DOHH2 (cell line): Measurements from ENCODE around the gene NAB2.

ENCODE experiments used
- H3F3A ChIP-seq: fragments of 200-600 bp; sonication (generic), shearing (Covaris generic); 2 replicates; pipeline ENCODE4 v1.6.0; 2016; ENCODE audit warnings: antibody characterized with exemption, mild to moderate bottlenecking; ENCODE audit not compliant: control insufficient read depth, insufficient read depth
- H3K27ac ChIP-seq: fragments of 200-600 bp; sonication (generic); 2 replicates; pipeline ENCODE4 v1.5.1; 2014; ENCODE audit warnings: low read depth, mild to moderate bottlenecking, low read length, moderate library complexity
- H3K27me3 ChIP-seq: fragments of 200-600 bp; sonication (generic); 2 replicates; pipeline ENCODE4 v1.6.1; 2014; ENCODE audit warnings: mild to moderate bottlenecking, low read length, mixed read lengths; ENCODE audit not compliant: control insufficient read depth
- H3K36me3 ChIP-seq: fragments of 200-600 bp; sonication (generic); 2 replicates; pipeline ENCODE4 v1.6.1; 2014; ENCODE audit warnings: mild to moderate bottlenecking, low read length, moderate library complexity, mixed read lengths; ENCODE audit not compliant: control insufficient read depth
- H3K4me1 ChIP-seq: fragments of 200-600 bp; sonication (generic); 2 replicates; pipeline ENCODE4 v1.6.1; 2014; ENCODE audit warnings: mild to moderate bottlenecking, low read length, mixed read lengths; ENCODE audit not compliant: control insufficient read depth
- H3K4me2 ChIP-seq: fragments of 200-600 bp; sonication (generic); 2 replicates; pipeline ENCODE4 v1.6.0; 2014; ENCODE audit warnings: mild to moderate bottlenecking, low read length, moderate library complexity
- H3K4me3 ChIP-seq: fragments of 200-600 bp; sonication (generic); 2 replicates; pipeline ENCODE4 v1.5.1; 2014; ENCODE audit warnings: mild to moderate bottlenecking, low read length, mixed read lengths
- H3K79me2 ChIP-seq: fragments of 200-600 bp; sonication (generic); 2 replicates; pipeline ENCODE4 v1.6.1; 2014; ENCODE audit warnings: mild to moderate bottlenecking, low read length, mixed read lengths; ENCODE audit not compliant: control insufficient read depth
- H3K9me2 ChIP-seq: fragments of 200-600 bp; sonication (generic); replicated peaks from 2 replicates; pipeline ENCODE4 v1.6.1; 2014; ENCODE audit warnings: mild to moderate bottlenecking, low read length, mixed read lengths; ENCODE audit not compliant: control insufficient read depth
- H3K9me3 ChIP-seq: fragments of 200-600 bp; sonication (generic); 2 replicates; pipeline ENCODE4 v1.6.1; 2014; ENCODE audit warnings: antibody characterized with exemption, low read length, mixed read lengths; ENCODE audit not compliant: control insufficient read depth, insufficient read depth
- H4K20me1 ChIP-seq: fragments of 200-600 bp; sonication (generic); 2 replicates; pipeline ENCODE4 v1.6.0; 2014; ENCODE audit warnings: low read depth, mild to moderate bottlenecking, antibody characterized with exemption, low read length, moderate library complexity; ENCODE audit not compliant: control insufficient read depth, insufficient read depth
- EZH2phosphoT487 ChIP-seq: fragments of 200-600 bp; sonication (generic); IDR thresholded peaks from 2 replicates; pipeline ENCODE4 v1.6.1; 2017; ENCODE audit warnings: borderline replicate concordance, mild to moderate bottlenecking, antibody characterized with exemption, low read length, moderate library complexity, mixed read lengths
- TF ChIP-seq, protein P1 (sequence below): fragments of 200-600 bp; sonication (generic); IDR thresholded peaks from one replicate; pipeline ENCODE4 v1.5.1; 2014; ENCODE audit warnings: antibody characterized with exemption, mild to moderate bottlenecking, low read depth, low read length; ENCODE audit not compliant: poor library complexity, severe bottlenecking

Gene NAB2

DNA sequence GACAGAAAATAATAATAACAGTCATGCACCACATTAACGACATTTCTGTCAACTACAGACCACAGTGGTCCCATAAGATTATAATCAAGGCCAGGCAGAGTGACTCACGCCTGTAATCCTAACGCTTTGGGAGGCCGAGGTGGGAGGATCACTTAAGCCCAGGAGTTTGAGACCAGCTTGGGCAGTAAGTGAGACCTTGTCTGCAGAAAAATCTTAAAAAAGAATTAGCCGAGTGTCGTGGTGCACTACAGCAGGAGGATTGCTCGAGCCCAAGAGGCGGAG, 8.6 kb downstream of the NAB2 start:
- TF ChIP-seq, protein P1, sequence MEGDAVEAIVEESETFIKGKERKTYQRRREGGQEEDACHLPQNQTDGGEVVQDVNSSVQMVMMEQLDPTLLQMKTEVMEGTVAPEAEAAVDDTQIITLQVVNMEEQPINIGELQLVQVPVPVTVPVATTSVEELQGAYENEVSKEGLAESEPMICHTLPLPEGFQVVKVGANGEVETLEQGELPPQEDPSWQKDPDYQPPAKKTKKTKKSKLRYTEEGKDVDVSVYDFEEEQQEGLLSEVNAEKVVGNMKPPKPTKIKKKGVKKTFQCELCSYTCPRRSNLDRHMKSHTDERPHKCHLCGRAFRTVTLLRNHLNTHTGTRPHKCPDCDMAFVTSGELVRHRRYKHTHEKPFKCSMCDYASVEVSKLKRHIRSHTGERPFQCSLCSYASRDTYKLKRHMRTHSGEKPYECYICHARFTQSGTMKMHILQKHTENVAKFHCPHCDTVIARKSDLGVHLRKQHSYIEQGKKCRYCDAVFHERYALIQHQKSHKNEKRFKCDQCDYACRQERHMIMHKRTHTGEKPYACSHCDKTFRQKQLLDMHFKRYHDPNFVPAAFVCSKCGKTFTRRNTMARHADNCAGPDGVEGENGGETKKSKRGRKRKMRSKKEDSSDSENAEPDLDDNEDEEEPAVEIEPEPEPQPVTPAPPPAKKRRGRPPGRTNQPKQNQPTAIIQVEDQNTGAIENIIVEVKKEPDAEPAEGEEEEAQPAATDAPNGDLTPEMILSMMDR, result no peak
- TF ChIP-seq EZH2phosphoT487, result no peak
- no peaks in the 10 kb centered on the region for H3K27me3 ChIP-seq
- H3K79me2 ChIP-seq, result no peaks in the 10 kb centered on the region
- H3K27ac ChIP-seq, result no peak overlapping the region
- no peak overlapping the region for H3K4me3 ChIP-seq
- peaks cover 68% of the 10 kb centered on the region for H3K36me3 ChIP-seq
- no peaks in the 10 kb centered on the region for H4K20me1 ChIP-seq
- H3F3A ChIP-seq, result peaks cover 15% of the 10 kb centered on the region
- no peaks in the 10 kb centered on the region for H3K9me3 ChIP-seq
- H3K9me2 ChIP-seq, result no peaks in the 10 kb centered on the region
- H3K4me1 ChIP-seq, result peaks cover 17% of the 10 kb centered on the region
- H3K4me2 ChIP-seq, result no peak overlapping the region

DNA sequence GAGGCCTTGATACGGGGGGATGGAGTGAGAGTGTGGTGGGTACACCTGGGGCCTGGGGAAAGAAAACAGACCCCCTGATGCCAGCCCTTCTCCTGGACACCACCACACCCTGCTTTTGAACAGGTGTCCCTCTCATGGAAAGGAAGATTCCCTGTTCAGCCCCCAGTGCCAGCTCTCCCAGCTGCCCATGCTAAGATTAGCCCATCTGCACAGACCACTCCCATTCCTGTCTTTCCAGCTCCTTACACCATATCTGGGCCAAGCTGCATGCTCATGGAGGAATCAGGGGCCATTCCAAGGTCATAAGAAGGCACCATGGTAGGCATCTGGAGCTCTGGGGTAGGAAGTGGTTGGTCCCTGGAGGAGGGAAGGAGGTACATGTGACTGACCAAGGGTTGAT, 9.6 kb downstream of the NAB2 start:
- H3K36me3 ChIP-seq, result peaks cover 71% of the 10 kb centered on the region
- no peaks in the 10 kb centered on the region for H3K9me2 ChIP-seq

DNA sequence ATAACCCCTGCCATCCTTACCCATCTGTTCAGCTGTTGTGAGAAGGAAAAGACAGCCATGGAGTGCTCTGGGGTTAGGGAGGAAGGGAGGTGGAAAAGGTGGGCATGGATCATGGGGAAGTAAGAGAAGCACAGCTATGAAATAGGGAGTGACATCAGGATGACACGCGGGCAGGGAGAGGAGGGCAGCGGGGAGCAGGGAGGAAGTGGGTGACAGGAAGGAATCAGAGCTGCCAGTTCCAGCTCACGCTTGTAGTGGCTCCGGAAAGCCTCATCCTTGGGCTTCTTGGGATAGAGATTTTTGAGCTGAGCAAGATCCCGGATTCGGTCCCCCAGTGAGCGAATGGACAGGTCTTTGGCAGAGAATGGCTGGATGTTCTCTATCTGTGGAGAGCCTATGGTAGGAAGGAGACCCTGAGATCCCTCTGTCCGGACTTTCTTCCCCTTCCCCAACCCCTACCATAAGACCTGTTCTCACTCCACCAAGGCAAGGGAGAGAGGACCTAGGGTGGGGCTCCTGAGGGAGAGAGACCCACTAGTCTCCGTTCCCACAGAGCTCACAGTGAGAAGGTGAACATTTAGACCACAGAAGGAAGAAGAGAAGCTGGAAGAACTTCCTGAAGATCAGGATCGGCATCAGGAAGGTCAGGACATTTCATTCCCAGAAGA, 10.3 kb downstream of the NAB2 start:
- no peaks in the 10 kb centered on the region for H3K27me3 ChIP-seq
- H3K4me2 ChIP-seq, result no peak overlapping the region
- TF ChIP-seq EZH2phosphoT487, result no peak
- TF ChIP-seq, protein P1, result no peak
- H3K27ac ChIP-seq, result no peak overlapping the region
- H4K20me1 ChIP-seq, result no peaks in the 10 kb centered on the region
- peaks cover 13% of the 10 kb centered on the region for H3F3A ChIP-seq
- no peaks in the 10 kb centered on the region for H3K9me2 ChIP-seq
- peaks cover 75% of the 10 kb centered on the region for H3K36me3 ChIP-seq
- H3K4me3 ChIP-seq, result no peak overlapping the region
- H3K9me3 ChIP-seq, result no peaks in the 10 kb centered on the region
- H3K79me2 ChIP-seq, result no peaks in the 10 kb centered on the region
- peaks cover 7% of the 10 kb centered on the region for H3K4me1 ChIP-seq

More for the DNA sequence above, 9.6 kb downstream of the NAB2 start:
- H3K27me3 ChIP-seq, result no peaks in the 10 kb centered on the region
- no peak overlapping the region for H3K4me3 ChIP-seq
- no peaks in the 10 kb centered on the region for H4K20me1 ChIP-seq
- H3K4me2 ChIP-seq, result no peak overlapping the region
- TF ChIP-seq, protein P1, result no peak
- no peak for TF ChIP-seq EZH2phosphoT487
- H3K4me1 ChIP-seq, result peaks cover 14% of the 10 kb centered on the region
- H3F3A ChIP-seq, result peaks cover 13% of the 10 kb centered on the region
- no peaks in the 10 kb centered on the region for H3K9me3 ChIP-seq
- H3K79me2 ChIP-seq, result no peaks in the 10 kb centered on the region
- no peak overlapping the region for H3K27ac ChIP-seq
